T1000 (cell line): ENCODE data around the gene ENPP7.

Experiments used
- DNase-seq: peaks from one replicate; lab custom pipeline; 2025; ENCODE audit warnings: mixed read lengths; lab: John Stamatoyannopoulos, UW

The ENPP7 gene

DNA sequence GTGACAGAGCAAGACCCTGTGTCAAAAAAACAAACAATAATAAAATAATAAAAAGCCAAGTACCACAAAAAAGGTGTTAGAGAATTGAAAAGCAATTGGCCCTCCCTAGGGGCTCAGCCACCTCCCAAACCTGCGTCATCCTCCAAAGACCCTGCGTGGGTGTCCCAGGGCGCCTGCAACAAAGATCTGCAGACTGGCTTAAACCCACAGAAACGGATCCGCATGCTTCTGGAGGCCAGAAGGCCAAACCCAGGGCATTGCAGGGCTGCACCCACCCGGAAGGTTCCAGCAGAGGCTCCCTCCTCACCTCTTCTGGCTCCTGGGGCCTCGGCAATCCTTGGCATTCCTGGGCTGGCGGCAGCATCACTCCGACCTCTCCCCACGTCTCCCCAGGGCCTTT is 1.5 kb downstream of the ENPP7 start:
- DNase-seq: no peak

DNA sequence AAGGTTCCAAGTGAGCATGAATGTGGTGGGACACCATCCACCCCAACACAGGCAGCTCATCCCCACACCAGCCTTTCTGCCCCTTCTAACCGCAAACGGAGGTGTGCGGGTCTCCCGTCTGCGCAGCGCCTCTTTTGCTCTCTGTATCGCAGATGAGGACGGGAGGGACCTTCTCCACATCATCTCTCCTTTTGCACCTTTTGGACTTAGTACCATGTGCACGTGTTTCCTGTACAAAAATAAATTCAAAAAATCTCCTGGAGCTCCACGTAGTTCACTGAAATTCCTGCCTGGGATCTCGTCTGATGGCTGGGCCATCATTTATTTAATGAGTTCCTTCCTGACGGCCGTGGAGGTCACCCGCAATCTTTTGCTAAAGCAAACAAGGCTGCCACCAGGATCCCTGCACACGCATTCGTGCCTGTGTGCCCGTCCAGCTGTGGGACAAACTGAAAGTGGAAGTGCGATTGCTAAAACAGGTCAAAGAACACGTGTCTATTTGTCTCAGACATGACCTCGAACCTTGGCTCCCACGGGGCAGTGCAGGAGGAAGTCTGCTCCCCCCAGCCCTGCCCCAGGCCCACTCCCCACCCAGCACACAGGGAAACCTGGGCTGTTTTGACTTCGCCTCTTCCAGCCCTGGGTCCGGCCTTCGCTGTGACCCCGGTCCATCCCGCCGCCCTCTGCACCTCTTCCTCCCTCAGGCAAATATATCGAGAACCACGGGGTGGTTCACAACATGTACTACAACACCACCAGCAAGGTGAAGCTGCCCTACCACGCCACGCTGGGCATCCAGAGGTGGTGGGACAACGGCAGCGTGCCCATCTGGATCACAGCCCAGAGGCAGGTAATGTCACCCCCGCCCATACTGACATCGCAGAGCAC is 2.3 kb downstream of the ENPP7 start:
- DNase-seq: no peak

DNA sequence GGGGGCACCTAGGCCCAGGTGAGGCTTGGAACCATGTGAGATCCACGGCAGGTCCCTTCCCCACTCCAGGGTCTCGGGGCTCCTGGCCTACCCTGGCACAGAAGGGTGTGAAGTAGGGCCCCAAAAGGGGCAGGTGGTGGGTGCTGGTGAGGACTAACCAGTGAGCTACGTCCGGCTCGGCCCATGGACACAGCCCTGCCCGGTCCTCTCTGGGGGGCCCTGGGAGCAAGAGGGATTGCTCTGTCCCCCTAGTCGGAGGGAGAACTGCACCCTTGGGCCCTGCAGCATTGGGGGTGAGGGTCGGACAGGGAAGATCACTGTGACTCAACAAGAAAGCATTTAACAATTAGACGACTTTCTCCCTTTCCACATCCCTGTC is 2.9 kb downstream of the ENPP7 start:
- no peak for DNase-seq

DNA sequence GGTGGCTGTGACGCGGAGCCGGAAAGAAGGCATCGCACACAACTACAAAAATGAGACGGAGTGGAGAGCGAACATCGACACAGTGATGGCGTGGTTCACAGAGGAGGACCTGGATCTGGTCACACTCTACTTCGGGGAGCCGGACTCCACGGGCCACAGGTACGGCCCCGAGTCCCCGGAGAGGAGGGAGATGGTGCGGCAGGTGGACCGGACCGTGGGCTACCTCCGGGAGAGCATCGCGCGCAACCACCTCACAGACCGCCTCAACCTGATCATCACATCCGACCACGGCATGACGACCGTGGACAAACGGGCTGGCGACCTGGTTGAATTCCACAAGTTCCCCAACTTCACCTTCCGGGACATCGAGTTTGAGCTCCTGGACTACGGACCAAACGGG is 4.4 kb downstream of the ENPP7 start:
- DNase-seq: no peak

DNA sequence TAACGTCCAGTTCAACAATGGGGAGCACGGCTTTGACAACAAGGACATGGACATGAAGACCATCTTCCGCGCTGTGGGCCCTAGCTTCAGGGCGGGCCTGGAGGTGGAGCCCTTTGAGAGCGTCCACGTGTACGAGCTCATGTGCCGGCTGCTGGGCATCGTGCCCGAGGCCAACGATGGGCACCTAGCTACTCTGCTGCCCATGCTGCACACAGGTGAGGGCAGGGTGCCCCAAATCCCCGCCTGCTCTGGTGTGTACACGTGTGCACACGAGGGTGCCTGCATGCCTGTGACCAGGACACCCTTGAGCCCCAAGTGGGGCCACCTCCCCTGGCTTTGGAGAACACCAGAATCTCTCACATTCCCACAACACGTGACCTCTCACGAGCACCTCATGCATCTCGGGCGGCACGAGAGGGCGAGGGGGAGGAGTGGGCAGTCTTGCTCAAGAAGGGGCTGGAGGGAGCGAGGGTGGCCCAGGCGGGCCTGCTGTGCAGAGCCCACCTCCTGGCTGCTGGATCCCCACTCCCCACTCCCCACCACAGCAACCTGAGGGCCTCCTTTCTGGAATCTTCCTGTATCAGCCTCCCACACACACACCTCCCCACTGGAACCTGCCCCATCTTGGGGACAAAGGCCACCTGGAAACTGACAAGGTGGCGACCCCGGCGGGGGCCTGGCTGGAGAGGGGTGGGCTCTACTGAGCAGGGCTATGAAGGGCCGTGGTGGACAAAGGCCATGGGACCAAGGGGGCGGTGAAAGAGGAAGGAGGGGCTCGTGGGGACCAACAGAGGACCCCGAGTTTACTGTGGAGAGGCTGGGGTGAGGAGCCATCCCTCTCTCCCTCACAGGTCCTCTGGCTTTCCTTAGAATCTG is 6.5 kb downstream of the ENPP7 start:
- DNase-seq: no peak

DNA sequence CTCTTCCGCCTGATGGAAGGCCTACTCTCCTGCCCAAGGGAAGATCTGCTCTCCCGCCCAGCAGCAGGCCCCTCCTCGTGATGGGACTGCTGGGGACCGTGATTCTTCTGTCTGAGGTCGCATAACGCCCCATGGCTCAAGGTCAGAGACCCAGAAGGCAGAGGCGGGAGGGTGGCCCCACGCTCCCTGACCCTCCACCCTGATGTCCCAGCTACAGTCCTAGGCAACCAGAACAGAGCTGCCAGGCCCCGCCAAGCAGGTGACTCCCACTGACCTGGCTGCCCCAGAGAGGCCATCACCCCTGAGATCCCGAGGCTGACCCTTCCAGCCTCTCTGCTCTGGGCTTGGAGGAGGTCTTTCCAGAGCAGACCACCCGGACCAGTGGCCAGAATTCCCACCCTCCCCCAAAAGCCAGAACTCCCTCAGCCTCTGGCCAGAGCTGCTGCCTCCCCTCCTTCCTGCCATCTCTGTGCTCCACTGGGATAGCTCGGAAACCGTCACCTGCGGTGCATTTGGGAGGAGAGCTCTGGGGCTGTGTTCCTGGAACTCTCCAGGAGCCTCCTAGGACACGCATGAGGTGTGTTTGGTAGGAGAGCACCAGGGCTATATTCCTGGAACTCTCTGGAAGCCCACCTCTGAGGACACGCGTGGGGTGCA is 7.3 kb downstream of the ENPP7 start:
- no peak for DNase-seq

DNA sequence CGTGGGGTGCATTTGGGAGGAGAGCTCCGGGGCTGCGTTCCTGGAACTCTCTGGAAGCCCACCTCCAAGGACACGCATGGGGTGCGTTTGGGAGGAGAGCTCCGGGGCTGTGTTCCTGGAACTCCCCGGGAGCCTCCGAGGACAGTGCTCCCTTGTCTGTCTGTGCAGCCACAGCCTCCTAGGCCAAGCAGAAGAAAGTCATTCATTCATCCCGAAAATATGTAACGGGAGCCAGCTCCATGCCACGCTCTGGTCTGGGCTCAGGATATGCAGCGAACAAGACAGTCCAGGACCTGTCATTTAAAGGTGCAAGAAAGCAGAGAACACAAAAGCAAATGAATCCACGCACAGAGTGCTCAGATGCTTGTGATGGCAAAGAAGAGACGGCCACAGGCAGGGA is 7.9 kb downstream of the ENPP7 start:
- DNase-seq: no peak

DNA sequence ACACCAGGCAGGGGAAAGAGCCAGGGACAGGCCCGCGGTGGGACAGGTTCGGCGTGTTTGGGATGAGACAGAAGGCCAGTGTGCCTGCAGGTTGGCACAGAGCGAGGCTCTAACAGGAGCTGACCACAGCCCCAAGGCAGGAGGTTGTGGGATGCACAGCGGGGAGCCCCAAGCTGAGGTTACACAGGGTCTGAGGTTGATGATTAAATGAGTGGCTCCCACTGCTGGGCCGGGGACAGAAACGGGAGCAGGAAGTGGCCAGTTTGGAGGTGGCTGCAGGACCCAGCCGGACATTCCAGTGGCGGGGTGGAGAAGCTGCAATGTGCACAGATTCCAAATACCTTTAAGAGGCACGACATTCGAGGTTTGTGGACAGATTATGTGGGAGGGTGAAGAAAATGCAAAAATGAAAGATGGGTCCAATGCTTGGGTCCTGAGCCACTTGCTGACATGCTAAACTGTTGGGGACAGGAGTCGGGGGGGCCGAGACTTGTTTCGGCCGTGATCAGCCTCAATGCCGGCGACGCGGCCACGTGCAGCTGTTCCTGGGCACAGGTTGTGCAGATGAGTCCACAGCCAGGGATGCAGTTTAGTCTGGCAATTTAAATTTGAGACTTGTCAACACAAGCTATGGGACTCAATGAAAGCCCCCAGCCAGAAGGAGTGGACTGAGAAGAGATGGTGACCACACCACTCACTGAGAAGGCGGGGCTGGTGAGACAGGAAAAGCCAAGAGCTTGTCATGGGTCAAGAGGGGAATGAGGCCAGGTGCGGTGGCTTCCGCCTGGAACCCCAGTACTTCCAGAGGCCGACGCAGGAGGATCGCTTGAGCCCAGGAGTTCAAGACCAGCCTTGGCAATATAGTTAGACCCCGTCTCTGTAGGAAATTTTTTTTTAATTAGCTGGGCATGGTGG is 8.7 kb downstream of the ENPP7 start:
- no peak for DNase-seq

DNA sequence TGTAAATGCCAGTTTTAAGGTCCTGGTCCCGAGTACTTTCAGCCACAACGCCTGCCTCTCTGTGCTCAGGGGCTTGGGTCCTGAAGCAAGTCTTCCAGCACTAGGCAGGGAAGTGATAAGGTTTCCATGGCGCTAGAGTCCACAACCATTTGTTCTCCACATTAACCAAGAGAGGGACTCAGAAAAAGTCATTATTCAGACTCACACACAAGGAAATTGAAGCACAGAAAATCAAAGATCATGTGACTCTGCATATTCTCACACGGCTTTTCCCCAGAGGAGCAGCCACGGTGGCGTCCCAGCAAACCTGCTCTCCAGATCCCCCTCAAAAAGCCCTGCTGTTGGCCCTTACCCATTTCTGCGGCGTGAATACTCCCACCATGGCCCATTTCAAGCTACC is 9.7 kb downstream of the ENPP7 start:
- no peak for DNase-seq

DNA sequence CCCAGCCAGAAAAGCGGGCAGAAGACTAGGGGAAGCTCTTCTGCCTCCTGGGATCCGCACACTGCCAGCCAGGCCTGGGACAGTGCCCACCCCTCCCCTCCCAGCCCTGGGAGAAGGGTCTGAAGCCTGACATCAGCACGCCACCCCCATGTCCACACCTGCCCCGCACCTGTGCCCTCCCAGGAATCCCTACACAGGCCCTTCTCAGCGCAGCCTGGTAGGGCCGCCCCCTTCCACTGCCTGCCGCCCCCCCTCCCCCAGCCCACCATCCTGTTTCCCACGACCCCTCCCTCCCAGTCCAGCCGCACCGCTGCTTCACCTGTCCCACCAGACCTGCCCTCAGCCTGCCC is 10.6 kb downstream of the ENPP7 start:
- no peak for DNase-seq

DNA sequence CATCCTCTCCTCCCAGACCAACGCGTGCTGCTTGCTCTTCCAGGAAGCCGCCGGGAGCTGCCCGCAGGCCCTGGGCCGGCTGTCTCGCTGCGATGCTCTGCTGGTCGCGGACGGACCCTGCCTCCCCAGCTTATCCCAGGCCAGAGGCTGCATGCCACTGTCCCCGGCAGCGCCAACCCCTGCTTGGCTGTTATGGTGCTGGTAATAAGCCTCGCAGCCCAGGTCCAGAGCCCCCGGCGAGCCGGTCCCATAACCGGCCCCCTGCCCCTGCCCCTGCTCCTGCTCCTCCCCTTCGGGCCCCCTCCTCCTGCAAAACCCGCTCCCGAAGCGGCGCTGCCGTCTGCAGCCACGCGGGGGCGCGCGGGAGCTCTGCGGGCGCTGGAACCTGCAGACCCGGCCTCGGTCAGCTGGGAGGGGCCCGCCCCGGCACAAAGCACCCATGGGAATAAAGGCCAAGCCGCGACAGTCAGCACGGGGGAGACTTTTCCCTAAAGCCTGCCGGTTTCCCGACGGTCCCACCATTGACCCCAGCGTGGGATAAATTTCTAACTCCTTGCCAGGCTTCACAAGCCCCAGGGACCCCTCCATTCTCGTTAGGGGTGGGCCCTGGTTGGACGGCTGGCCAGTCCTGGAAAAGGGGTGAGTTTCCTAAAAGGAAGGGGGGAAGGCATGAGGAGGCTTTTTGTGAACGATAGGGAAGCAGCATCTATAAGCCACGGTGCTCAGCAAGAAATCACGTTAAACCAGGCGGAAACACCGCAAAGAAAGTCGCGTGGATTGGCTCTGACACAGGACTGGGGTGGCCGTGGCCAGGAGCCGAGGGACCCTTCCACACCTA is 11.2 kb downstream of the ENPP7 start:
- DNase-seq: peak; percentile 20

DNA sequence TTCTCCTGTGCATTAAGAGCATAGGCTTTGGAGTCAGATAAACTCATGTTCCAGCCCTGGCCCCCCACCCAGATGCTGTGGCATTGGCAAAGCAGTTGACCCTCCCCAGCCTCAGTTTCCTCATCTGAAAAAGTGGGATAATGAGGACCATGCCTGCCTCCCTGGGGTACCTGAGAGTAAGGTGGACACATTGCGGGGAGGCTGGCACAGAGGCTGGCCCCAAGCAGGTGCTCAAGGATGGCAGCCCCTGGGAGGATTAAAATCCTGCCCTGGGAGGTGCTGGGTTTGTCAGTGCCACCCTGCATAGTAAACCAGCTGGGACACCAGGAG is 11.8 kb downstream of the ENPP7 start:
- no peak for DNase-seq

DNA sequence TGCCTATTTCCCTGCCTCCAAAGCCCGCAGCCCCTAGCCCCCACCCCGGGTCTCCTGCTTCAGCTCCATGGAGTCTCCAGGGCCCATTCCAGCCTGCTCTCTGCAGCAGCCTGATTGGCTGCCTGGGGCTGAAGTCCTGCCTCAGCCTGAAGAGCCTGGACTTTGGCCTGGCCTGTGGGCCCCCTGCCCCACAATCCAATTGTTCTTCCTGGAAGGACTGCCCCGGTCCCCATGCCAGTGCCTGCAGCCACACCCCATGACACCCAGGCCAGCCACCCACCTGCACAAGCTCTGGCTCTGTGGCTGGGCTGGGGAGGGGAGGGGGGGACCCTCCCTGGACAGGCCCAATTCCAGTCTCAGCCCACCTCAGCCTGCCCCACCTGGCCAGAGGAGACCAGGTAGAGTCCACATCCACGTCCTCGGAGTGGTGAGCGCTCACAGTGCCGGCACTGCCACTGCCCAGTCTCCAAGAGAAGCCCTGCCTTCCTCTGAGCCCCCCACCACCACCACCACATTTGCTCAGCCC is 12.3 kb downstream of the ENPP7 start:
- no peak for DNase-seq

DNA sequence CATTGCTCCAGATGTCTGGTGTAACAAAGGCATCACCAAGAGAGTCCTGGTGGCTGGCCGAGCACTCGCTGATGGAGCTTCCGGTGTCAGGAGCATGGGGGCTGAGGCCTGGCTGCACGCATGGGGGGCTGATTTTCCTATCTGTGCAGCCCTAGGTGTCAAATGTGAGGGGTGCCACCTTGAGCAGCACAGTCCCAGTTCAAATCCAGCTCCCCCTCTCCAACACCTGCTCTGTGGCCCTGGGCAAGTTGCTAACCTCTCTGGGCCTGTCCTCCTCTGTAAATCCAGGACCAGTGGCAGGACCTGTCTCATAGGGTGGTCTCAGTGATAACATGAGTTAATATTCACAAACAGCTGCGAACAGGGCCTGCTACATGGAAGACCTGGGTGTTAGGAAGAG is 12.9 kb downstream of the ENPP7 start:
- DNase-seq: no peak

DNA sequence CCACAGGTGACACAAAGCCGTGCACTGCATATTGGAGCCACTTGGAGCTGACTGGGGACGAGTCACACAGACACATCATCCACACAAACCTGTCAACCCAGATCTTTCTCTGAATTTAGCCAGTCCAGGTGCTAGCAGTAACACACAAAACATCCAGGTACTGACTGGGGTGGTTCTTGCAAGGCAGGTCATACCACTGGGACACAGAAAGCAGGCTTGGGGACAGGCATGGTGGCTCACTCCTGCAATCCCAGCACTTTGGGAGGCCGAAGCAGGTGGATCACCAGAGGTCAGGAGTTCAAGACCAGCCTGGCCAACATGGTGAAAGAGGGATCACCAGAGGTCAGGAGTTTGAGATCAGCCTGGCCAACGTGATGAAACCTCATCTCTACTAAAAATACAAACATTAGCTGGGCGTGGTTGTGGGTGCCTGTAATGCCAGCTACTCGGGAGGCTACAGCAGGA is 14.9 kb downstream of the ENPP7 start:
- no peak for DNase-seq

DNA sequence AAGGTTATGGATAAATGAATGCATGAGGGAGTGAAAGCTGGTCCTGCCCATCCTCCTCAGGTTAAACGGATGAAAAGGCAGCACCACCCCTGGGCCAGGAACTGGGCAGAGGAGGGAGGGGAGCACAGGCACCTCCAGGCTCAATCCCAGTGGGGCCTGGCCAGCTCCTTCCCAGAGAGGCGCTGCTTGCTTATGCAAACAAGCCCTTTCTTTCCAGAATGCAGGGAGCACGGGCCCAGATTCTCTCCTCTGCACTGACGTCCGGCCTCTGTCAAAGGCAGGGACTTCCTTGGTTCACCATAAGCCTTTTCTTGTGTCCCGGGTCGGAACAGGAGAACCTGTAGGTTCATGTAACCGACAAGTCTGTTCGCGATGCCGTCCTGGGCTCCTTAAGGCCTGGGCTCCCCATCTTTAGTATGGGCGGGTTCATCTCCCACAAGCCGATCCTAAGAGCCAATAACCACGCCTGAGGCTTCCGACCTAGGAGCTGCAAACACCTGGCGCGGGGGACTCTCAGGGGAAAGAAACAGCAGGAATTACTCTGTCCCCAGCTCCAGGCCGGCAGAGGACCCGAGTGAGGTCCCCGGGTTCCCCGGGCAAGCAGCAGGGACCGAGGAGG is 16.3 kb downstream of the ENPP7 start:
- no peak for DNase-seq

DNA sequence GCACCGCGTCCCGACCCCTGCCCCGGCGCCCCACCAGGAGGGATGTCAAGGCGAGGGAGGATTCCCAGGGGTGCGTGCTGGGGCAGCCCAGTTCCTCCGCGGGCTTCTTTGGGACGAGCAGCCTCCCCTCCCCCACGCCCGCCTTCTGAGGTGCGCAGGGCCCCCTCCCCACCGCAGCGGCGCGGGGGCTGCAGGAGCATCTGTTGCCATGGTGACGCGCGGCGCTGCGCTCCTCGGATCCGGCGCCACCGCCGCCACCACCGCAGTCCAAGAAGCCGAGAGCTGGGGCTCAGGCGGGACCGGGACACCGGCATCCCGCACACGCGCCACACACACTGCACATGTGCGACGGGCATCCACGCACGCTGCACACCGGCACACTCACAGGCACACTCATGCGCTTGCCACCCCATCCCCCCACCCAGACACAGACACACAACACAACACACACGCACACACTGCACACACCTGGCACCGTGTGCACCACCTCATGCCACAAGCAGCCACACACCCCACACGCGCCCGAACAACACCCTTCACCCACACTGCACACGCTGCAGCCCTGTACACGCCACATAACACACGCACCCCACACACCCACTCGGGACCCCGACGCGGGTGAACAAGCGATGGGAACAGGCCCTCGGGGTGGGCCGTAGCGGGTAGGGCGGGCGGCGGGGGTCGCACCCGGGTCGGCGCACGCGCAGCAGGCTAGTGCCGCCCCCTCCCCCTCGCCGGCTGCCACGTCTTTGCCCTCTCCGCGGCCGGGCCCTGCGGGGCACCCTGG is 17.0 kb downstream of the ENPP7 start:
- DNase-seq: no peak

DNA sequence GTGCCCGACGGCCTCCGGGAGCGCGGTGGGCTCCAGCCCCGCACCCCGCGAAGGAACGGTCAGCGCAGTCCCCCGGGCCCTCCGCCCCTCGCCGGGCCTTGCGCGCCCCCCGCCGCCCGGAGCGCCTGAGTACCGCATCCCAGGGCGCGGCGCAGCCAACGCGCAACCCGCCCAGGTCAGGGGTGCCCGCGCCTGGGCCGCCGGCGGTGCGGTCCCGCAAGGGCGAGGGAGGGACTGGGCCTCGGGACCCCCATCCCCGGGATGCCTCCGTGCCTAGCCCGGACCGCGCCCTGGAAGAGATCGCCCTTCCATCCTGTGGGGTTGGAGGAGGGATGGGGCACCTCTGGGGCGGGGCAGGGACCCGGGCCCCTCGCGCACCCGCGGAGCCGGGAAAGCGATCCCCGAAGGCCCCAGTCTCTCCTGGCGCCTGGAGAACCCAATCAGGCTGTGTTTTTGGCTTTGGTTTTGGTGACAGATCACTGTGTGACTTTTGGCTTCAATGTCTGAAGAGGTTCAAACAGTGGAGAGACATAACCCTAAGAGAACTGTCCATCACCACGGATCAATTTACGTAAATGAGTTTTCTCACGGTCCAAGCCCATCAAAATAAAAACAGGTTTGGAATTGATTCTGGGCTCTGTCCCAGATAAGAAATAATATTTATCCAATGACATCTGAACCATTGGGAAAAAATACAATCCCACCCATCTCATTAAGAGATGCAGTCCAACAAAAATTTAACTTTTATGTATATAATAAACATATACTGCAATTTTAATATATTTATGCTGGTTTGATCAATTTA is 17.8 kb downstream of the ENPP7 start:
- DNase-seq: no peak
